ENCODE data around the gene PKNOX2.

DNA sequence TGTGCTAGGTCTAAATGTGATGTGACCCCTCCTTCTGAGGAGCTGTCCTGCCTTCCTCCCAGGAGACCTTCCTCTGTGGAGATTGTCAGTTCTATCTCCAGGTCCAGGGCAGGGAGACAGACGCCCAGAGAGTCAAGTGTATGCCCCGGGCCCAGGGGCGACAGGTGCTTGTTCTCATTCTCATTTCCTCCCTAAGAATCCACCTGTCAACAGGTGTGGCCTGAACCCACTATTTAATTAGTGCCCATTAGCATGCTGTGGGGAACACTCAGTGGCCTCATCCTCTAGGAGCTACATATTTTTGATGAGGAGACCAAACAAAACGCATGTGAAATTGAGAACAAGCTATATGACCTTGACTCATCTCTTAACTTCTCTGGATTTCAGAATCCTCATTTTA is 9.5 kb downstream of the PKNOX2 start:
- no peak for TF ChIP-seq GABPB1 (CRISPR knock-in tag; IDR thresholded peaks at IDR 0.05)
- TF ChIP-seq, protein P1, sequence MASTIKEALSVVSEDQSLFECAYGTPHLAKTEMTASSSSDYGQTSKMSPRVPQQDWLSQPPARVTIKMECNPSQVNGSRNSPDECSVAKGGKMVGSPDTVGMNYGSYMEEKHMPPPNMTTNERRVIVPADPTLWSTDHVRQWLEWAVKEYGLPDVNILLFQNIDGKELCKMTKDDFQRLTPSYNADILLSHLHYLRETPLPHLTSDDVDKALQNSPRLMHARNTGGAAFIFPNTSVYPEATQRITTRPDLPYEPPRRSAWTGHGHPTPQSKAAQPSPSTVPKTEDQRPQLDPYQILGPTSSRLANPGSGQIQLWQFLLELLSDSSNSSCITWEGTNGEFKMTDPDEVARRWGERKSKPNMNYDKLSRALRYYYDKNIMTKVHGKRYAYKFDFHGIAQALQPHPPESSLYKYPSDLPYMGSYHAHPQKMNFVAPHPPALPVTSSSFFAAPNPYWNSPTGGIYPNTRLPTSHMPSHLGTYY (CRISPR knock-in tag; IDR thresholded peaks at IDR 0.05) = no peak
- TF ChIP-seq NR2C2 (CRISPR knock-in tag; IDR thresholded peaks at IDR 0.05) = no peak
- TF ChIP-seq FOXJ3 (CRISPR knock-in tag; IDR thresholded peaks at IDR 0.05; ENCODE audit: borderline replicate concordance) = no peak
- TF ChIP-seq JAZF1 (CRISPR knock-in tag; IDR thresholded peaks at IDR 0.05) = no peak
- TF ChIP-seq TCF7 (CRISPR knock-in tag; IDR thresholded peaks at IDR 0.05; ENCODE audit: low read depth) = no peak
- TF ChIP-seq, protein P2, sequence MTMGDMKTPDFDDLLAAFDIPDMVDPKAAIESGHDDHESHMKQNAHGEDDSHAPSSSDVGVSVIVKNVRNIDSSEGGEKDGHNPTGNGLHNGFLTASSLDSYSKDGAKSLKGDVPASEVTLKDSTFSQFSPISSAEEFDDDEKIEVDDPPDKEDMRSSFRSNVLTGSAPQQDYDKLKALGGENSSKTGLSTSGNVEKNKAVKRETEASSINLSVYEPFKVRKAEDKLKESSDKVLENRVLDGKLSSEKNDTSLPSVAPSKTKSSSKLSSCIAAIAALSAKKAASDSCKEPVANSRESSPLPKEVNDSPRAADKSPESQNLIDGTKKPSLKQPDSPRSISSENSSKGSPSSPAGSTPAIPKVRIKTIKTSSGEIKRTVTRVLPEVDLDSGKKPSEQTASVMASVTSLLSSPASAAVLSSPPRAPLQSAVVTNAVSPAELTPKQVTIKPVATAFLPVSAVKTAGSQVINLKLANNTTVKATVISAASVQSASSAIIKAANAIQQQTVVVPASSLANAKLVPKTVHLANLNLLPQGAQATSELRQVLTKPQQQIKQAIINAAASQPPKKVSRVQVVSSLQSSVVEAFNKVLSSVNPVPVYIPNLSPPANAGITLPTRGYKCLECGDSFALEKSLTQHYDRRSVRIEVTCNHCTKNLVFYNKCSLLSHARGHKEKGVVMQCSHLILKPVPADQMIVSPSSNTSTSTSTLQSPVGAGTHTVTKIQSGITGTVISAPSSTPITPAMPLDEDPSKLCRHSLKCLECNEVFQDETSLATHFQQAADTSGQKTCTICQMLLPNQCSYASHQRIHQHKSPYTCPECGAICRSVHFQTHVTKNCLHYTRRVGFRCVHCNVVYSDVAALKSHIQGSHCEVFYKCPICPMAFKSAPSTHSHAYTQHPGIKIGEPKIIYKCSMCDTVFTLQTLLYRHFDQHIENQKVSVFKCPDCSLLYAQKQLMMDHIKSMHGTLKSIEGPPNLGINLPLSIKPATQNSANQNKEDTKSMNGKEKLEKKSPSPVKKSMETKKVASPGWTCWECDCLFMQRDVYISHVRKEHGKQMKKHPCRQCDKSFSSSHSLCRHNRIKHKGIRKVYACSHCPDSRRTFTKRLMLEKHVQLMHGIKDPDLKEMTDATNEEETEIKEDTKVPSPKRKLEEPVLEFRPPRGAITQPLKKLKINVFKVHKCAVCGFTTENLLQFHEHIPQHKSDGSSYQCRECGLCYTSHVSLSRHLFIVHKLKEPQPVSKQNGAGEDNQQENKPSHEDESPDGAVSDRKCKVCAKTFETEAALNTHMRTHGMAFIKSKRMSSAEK (CRISPR knock-in tag; IDR thresholded peaks at IDR 0.05; ENCODE audit: borderline replicate concordance) = no peak
- TF ChIP-seq, protein P3, sequence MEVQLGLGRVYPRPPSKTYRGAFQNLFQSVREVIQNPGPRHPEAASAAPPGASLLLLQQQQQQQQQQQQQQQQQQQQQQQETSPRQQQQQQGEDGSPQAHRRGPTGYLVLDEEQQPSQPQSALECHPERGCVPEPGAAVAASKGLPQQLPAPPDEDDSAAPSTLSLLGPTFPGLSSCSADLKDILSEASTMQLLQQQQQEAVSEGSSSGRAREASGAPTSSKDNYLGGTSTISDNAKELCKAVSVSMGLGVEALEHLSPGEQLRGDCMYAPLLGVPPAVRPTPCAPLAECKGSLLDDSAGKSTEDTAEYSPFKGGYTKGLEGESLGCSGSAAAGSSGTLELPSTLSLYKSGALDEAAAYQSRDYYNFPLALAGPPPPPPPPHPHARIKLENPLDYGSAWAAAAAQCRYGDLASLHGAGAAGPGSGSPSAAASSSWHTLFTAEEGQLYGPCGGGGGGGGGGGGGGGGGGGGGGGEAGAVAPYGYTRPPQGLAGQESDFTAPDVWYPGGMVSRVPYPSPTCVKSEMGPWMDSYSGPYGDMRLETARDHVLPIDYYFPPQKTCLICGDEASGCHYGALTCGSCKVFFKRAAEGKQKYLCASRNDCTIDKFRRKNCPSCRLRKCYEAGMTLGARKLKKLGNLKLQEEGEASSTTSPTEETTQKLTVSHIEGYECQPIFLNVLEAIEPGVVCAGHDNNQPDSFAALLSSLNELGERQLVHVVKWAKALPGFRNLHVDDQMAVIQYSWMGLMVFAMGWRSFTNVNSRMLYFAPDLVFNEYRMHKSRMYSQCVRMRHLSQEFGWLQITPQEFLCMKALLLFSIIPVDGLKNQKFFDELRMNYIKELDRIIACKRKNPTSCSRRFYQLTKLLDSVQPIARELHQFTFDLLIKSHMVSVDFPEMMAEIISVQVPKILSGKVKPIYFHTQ (CRISPR knock-in tag; IDR thresholded peaks at IDR 0.05) = no peak
- no peak for TF ChIP-seq NR3C1 (CRISPR knock-in tag; conservative IDR thresholded peaks at IDR 0.05; ENCODE audit: low read depth)
- no peak for TF ChIP-seq JUN (CRISPR knock-in tag; IDR thresholded peaks at IDR 0.05)

Data from WTC11 (cell line).